ENCODE results near the gene PAIP2. TPM values are rescaled to one million over a fixed set of nuclear protein-coding genes. Genes with fewer than 3 reads are reported as not detected.
"Not testable (repeated sequence)": the region's sequence is repeated elsewhere in the genome, so short reads cannot be mapped to it uniquely, and the experiment has no call there.

The PAIP2 gene
- total and polyA plus RNA-seq, 4 donors: 55.6 to 83.1 (median 70.6) TPM

- TF ChIP-seq CTCF (IDR thresholded peaks at IDR 0.05; ENCODE audit: control extremely low read depth, extremely low read depth): no peak
- Histone ChIP-seq H3K9ac (ENCODE audit: insufficient read depth in 1 of 2, low read length in 2 of 2) (no peak overlapping the region), H3K9me3 (ENCODE audit: control insufficient read depth in 4 of 4, insufficient read depth in 3 of 4, low read length in 3 of 4) (no peaks in the 10 kb centered on the region), H3K27ac (ENCODE audit: low read depth in 1 of 2, low read length in 1 of 2) (peak overlapping the region in 1 of 2 donors; percentile 72), H3K4me1 (ENCODE audit: control insufficient read depth in 5 of 5, insufficient read depth in 5 of 5, low read length in 5 of 5) (peaks cover 0 to 11% (median 7%) of the 10 kb centered on the region in 5 donors), H3K36me3 (ENCODE audit: control insufficient read depth in 4 of 4, insufficient read depth in 4 of 4, low read length in 4 of 4) (no peaks in the 10 kb centered on the region), H3K27me3 (ENCODE audit: control insufficient read depth in 3 of 3, insufficient read depth in 3 of 3, low read length in 2 of 3) (no peaks in the 10 kb centered on the region), H3K4me3 (no peak overlapping the region)
- 28 to 35% methylated on average over 8 of the region's 8 CpGs for WGBS, 2 donors
- DNase-seq: no peak
- ATAC-seq (ENCODE audit: insufficient read depth, low FRiP score): no peak
These were observed 43.7 kb downstream of the PAIP2 start for GRCh38 chr5:139385061-139386049.

GRCh38 chr5:139386050-139386438 lies 44.4 kb downstream of the PAIP2 start:
- DNase-seq (no peak), ATAC-seq (ENCODE audit: insufficient read depth, low FRiP score) (no peak)
- no peak for TF ChIP-seq CTCF (IDR thresholded peaks at IDR 0.05; ENCODE audit: control extremely low read depth, extremely low read depth)
- H3K36me3 ChIP-seq (ENCODE audit: control insufficient read depth in 4 of 4, insufficient read depth in 4 of 4, low read length in 4 of 4): no peaks in the 10 kb centered on the region
- no peak overlapping the region for H3K27ac ChIP-seq (ENCODE audit: low read depth in 1 of 2, low read length in 1 of 2)
- no peak overlapping the region for H3K4me3 ChIP-seq
- no peaks in the 10 kb centered on the region for H3K27me3 ChIP-seq (ENCODE audit: control insufficient read depth in 3 of 3, insufficient read depth in 3 of 3, low read length in 2 of 3)
- WGBS, 2 donors: 44 to 68% methylated on average over 5 of the region's 5 CpGs
- H3K9me3 ChIP-seq (ENCODE audit: control insufficient read depth in 4 of 4, insufficient read depth in 3 of 4, low read length in 3 of 4): no peaks in the 10 kb centered on the region
- H3K9ac ChIP-seq (ENCODE audit: insufficient read depth in 1 of 2, low read length in 2 of 2): no peak overlapping the region
- H3K4me1 ChIP-seq (ENCODE audit: control insufficient read depth in 5 of 5, insufficient read depth in 5 of 5, low read length in 5 of 5): peaks cover 0 to 11% (median 7%) of the 10 kb centered on the region in 5 donors

- not testable (repeated sequence) for H3K36me3 ChIP-seq (ENCODE audit: control insufficient read depth in 4 of 4, insufficient read depth in 4 of 4, low read length in 4 of 4); H3K9ac ChIP-seq (ENCODE audit: insufficient read depth in 1 of 2, low read length in 2 of 2); H3K27ac ChIP-seq (ENCODE audit: low read depth in 1 of 2, low read length in 1 of 2); H3K27me3 ChIP-seq (ENCODE audit: control insufficient read depth in 3 of 3, insufficient read depth in 3 of 3, low read length in 2 of 3); DNase-seq; H3K4me3 ChIP-seq; ATAC-seq (ENCODE audit: insufficient read depth, low FRiP score); H3K9me3 ChIP-seq (ENCODE audit: control insufficient read depth in 4 of 4, insufficient read depth in 3 of 4, low read length in 3 of 4)
- peaks cover 0 to 11% (median 7%) of the 10 kb centered on the region in 5 donors for H3K4me1 ChIP-seq (ENCODE audit: control insufficient read depth in 5 of 5, insufficient read depth in 5 of 5, low read length in 5 of 5)
- 94 to 98% methylated on average over 10 of the region's 10 CpGs for WGBS, 2 donors
These were observed 45.3 kb downstream of the PAIP2 start for GRCh38 chr5:139386956-139387355.

GRCh38 chr5:139387611-139388197 lies 46.0 kb downstream of the PAIP2 start:
- Histone ChIP-seq H3K9ac (ENCODE audit: insufficient read depth in 1 of 2, low read length in 2 of 2) (no peak overlapping the region), H3K9me3 (ENCODE audit: control insufficient read depth in 4 of 4, insufficient read depth in 3 of 4, low read length in 3 of 4) (no peaks in the 10 kb centered on the region), H3K27ac (ENCODE audit: low read depth in 1 of 2, low read length in 1 of 2) (no peak overlapping the region), H3K27me3 (ENCODE audit: control insufficient read depth in 3 of 3, insufficient read depth in 3 of 3, low read length in 2 of 3) (peaks cover 0 to 10% (median 0%) of the 10 kb centered on the region in 3 donors), H3K4me1 (ENCODE audit: control insufficient read depth in 5 of 5, insufficient read depth in 5 of 5, low read length in 5 of 5) (peaks cover 0 to 13% (median 7%) of the 10 kb centered on the region in 5 donors), H3K36me3 (ENCODE audit: control insufficient read depth in 4 of 4, insufficient read depth in 4 of 4, low read length in 4 of 4) (no peaks in the 10 kb centered on the region), H3K4me3 (no peak overlapping the region)
- DNase-seq (no peak), ATAC-seq (ENCODE audit: insufficient read depth, low FRiP score) (no peak)
- 49 to 57% methylated on average over 10 of the region's 10 CpGs for WGBS, 2 donors
- no peak for TF ChIP-seq CTCF (IDR thresholded peaks at IDR 0.05; ENCODE audit: control extremely low read depth, extremely low read depth)
